NCI-H345 (cell line): ENCODE results near the gene SCN10A.

ENCODE experiments used
- DNase-seq: peaks from one replicate; lab custom pipeline; 2025; lab: John Stamatoyannopoulos, UW

The SCN10A gene

GRCh38 chr3:38720465-38720864, 95.6 kb downstream of the SCN10A start:
- no peak for DNase-seq

- DNase-seq = no peak
Observed at GRCh38 chr3:38717355-38718240, 98.4 kb downstream of the SCN10A start.

- DNase-seq = no peak
Observed at GRCh38 chr3:38713121-38713520, 102.9 kb downstream of the SCN10A start.

- no peak for DNase-seq
Observed at GRCh38 chr3:38711321-38711720, 104.7 kb downstream of the SCN10A start.

GRCh38 chr3:38707730-38708129, 108.3 kb downstream of the SCN10A start:
- no peak for DNase-seq

GRCh38 chr3:38706961-38707360, 109.1 kb downstream of the SCN10A start:
- no peak for DNase-seq

GRCh38 chr3:38702231-38702630, 113.8 kb downstream of the SCN10A start:
- DNase-seq = no peak

- no peak for DNase-seq
Observed at GRCh38 chr3:38698760-38699159, 117.3 kb downstream of the SCN10A start.

GRCh38 chr3:38698061-38698460, 118.0 kb downstream of the SCN10A start:
- DNase-seq = no peak

GRCh38 chr3:38696034-38696433, 120.0 kb downstream of the SCN10A start:
- no peak for DNase-seq

GRCh38 chr3:38690185-38690584, 125.8 kb downstream of the SCN10A start:
- no peak for DNase-seq

- DNase-seq = no peak
Observed at GRCh38 chr3:38689774-38690173, 126.2 kb downstream of the SCN10A start.

GRCh38 chr3:38689346-38689745, 126.7 kb downstream of the SCN10A start:
- DNase-seq = no peak

GRCh38 chr3:38687321-38687720, 128.7 kb downstream of the SCN10A start:
- DNase-seq = no peak

GRCh38 chr3:38684546-38684945, 131.5 kb downstream of the SCN10A start:
- DNase-seq = no peak

GRCh38 chr3:38669668-38670067, 146.3 kb downstream of the SCN10A start:
- no peak for DNase-seq

GRCh38 chr3:38662544-38662943, 153.5 kb downstream of the SCN10A start:
- no peak for DNase-seq

GRCh38 chr3:38658841-38659240, 157.2 kb downstream of the SCN10A start:
- no peak for DNase-seq

GRCh38 chr3:38657369-38657768, 158.6 kb downstream of the SCN10A start:
- DNase-seq = no peak

- DNase-seq = peak; percentile 47
Observed at GRCh38 chr3:38655708-38656300, 160.2 kb downstream of the SCN10A start.

- DNase-seq = no peak
Observed at GRCh38 chr3:38653685-38654537, 162.1 kb downstream of the SCN10A start.

GRCh38 chr3:38652934-38653333, 163.1 kb downstream of the SCN10A start:
- no peak for DNase-seq
